ENCODE data around the gene PEX11B.

Gene PEX11B

DNA sequence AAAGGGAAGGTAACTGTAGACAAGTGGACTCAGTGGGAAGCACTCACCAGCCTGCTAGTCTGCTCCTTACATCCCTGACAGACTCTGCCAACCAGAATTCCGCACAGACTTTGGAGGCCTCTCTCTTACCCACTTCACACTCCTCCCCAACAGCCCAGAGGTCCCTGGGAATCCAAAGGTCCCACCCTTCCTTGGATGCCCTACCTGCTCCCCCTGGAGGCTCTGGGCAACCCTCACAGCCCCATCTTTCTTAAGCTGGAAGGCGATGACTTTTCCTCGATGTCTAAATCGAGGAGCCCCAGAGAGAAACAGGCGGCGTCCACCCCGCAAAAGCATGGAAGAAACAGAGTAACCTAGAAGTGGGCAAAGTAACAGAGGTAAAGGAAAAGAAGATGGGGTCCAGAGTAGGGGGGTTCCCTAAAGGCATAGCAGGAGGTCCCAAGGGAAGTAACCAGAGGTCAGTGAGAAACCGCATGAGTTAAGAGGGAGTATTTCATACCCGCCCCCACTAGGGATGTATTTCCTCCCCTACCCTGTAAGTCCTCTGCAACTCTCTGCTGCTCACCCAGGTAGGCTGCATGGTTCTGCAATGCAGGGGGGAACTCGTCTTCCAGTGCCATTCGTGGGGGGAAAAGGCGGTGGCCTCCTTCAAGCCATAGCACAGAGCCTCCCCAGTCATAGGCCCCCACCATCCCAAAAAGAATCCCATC lies 17.1 kb downstream of the PEX11B start:
- DNase-seq, result no peak

DNA sequence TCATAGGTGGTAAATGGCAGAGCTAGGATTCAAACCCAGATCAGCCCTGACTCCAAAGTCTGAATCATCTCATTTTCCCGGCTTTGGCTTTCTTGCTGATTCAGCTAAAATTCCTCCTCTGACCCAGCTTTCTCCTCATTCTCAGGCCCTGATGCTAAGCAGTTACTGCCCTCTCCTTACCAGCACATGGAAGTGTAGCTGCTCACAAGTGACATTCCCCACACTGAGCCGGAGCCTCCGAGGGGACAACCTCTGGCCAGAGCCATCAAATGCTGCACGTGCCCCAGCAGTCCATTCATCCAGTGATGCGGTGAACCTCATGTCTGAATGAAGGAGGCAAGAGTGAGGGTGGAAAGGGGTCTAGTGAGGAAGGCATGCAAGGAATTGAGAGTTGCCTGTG lies 19.8 kb downstream of the PEX11B start:
- no peak for DNase-seq

DNA sequence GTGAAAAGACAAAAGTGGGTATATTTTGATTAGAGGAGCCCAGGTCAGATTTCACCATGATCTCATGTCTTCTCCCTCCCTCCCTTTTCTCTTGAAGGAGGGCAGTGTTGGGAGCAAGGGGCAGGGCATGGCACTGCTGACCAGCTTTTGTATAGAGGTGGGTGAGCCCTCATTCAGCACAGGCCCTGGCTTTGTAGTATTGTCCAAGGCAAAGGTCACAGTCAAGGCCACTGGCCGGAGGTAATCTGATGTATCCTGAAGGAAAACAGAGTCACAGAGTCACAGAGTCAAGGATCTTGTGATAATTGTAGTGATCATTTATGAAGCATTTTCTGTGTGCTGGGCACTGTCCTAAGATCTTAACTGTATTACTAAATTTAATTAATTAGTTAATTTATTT lies 20.5 kb downstream of the PEX11B start:
- DNase-seq, result no peak

DNA sequence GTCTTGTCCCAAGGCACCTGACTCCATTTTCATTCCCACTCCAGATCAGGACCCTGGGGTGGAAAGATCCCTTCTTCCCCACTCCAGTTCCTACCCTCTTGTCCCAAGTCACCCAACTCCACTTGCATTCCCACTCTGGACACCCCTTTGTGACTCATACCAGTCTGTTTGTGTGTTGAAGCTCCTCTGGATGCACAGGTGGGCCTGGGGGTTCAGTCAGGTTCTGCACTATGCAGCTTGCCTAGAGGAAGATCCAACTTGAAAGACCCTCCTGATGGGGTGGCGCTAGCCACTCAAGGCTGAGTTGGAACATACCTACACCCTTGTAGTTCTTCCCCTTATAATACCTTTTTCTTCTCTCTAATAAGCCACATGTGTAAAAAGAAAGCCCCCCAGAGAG lies 23.0 kb downstream of the PEX11B start:
- DNase-seq, result no peak

DNA sequence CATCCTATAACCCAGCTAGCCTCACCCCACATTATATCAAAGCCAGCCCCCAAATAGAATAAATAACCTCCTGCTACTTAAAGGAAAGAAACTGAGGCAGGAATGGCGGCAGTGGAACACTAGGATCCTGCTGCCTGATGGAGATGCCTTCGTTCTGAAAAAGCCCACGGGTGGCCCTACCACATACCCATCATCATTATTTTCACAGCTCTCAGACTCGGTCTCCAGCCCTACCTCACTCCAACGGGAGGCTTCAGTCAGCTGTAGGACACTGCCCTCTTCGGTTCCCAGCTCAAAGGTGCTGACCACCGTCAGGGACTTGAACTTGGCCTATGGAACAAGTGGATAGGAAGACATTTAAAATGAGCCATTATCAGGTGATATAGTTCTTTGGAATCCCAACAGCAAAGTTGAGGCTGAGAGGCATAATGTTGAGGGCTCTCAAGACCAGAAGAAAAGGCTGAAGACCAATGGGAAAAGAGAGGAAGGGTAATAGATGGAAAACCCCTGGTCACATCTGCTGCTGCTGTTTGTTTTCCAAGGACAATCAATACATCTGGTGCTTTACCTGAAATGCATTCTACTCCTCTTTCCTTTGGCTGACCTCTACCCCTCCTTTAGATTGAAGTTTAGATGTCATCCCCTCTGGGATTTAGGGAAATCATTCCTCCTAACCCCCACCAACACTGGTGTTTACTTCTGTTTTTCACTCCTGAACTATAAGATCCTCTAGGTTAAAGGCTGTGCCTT lies 25.0 kb downstream of the PEX11B start:
- DNase-seq, result no peak

DNA sequence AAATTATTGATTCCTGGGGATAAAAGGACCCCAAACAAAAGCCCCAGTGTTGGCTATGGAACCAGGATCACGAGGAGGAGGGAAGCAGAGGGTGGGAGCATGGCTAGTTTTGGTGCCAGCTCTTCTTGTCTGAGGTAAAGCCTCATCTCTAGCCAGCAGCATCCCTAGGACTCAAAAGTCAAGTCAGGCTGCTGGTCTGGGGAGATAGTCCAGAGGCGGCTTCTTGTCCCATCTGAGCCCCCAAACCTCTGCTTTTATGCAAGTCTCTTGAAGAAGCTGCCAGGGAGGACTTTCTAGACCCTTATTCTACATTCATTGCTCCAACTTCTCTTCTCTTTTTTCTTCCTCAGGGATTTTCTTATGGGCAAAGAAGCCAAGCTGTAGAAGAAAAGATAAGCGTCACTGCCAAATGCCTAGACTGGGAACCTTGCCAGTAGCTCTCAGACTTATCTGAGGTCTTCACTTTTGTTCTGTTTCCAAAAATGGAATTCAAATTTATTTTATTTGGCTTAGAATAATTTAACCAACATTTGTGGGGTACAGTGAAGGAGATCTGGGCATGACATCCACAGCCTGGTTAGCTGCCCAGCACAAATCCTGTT lies 25.9 kb downstream of the PEX11B start:
- no peak for DNase-seq

DNA sequence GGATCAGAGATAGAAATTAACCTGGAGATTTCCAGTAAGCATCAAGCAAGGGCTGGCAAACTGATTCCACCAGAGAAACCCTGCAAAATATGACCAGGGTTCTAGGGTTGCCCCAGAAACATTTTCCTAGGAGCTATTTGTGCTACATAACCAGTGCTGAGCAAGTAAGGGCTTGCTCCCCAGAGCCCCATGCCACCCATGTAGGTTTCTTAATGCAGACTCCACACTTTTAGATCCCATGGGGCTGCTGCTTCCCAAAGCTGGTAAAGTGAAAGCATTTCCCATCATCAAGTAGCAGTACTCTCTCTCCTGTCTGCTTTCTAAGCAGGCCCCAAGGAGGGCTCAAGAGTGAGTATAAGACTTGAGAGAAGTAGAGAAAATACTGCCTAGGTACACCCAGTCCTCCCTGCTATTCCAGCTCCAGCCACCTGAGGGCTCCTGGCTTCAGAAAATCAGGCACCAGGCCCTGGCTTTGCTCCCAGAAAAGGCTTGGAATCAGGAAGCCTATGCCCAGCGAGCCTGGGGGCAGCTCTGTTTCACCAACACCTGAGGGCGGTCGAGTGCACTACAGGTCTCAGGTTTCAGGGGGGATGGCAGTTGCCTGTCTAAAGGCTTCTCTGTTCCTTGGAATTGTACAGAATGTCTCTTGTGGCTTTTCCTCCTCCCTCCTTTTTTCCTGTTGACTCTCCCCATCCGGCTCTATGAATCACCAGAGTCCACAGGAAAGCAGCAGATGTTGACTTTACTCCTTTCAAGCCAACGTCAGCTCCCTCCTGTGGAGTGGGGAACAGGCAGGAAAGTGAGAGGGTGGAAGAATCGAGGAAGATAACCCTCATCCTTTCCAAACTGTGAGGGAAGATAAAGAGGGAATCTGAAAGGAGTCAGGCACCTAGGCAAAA lies 26.7 kb downstream of the PEX11B start:
- peak; percentile 46 for DNase-seq

DNA sequence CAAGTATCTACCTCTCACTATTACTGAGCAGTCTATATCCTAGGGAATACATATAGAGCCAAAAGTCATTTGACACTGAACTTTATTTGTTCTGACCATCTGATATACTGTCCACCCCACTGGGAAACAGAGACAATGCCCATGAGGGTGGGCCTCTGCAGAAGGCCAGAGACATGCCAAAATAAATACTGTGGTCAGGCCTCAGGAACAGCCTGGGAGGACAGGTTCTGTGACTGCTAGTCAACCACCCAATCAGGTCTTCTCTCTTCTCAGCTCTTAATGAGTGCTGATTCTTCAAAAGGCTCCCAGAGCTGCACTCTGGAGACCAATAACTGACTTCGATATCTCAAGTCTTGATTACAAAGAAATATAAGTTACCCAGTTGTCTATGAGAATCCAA lies 27.4 kb downstream of the PEX11B start:
- no peak for DNase-seq

DNA sequence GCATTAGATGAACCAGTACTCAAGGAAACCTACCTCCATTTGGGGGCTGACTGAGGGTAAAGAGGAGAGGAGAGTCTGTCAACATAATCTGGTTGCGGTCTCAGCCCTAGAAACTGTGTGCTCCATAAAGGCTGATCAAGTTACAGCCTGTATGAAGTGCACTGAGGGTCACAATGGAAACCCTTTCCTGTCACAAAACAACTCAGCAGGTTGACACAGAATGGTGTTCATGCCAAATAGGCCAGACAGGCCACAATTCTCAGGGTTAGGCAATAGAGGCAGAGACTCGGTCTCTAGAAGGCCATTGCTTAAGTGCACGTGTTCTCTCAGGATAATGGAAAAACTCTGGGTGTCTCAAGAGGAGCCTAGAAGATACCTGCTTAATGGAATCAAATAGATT lies 28.8 kb downstream of the PEX11B start:
- no peak for DNase-seq

DNA sequence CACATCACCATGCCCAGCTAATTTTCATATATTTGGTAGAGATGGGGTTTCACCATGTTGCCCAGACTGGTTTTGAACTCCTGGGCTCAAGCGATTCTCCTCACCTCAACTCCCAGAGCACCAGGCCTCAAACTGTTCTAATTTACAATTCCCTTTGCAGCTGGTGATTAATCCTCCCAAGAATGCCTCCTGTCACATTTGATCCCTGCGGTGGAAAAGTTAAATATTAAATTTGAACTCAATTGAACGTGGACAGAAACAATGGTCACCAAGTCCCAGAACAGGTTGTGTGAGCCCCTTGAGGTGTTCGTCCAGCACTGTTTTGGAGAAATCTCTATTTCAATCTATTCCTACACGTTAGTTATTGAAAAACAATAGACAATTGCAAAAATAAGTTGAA lies 30.9 kb downstream of the PEX11B start:
- DNase-seq, result no peak

DNA sequence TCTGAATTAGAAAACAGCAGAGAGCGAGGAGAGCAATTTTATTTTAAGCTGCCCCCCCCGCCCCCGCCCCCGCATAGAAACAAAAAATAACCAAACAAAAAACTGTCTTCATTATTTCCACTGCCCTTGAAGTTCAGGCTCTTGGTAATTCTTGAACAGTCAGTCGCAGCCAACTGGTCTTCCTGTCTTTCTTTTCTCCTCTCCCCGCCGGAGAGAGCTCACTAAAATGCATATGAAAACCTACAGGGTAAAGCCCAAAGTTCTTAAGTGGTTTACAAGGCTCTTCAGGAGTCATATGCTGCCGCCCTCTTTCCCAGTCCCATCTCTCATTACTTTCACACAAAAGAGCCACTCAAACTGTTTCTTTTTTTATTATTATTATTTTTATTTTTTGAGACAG lies 31.7 kb downstream of the PEX11B start:
- DNase-seq, result no peak

DNA sequence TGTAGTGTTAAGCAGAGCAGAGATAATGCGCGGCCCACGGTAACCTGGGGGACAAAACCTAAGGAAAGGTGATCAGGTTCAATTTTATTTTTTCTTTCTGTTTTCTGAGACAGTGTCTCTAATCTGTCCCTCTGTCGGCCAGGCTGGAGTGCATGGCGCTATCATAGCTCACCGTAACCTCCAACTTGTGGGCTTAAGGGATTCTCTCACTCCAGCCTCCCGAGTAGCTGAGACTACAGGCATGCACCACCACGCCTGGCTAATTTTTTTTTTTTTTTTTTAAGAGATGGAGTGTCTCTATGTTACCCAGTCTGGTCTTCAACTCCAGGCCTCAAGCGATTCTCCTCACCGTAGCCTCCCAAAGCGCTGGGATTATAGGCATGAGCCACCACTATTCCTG lies 32.1 kb downstream of the PEX11B start:
- no peak for DNase-seq

DNA sequence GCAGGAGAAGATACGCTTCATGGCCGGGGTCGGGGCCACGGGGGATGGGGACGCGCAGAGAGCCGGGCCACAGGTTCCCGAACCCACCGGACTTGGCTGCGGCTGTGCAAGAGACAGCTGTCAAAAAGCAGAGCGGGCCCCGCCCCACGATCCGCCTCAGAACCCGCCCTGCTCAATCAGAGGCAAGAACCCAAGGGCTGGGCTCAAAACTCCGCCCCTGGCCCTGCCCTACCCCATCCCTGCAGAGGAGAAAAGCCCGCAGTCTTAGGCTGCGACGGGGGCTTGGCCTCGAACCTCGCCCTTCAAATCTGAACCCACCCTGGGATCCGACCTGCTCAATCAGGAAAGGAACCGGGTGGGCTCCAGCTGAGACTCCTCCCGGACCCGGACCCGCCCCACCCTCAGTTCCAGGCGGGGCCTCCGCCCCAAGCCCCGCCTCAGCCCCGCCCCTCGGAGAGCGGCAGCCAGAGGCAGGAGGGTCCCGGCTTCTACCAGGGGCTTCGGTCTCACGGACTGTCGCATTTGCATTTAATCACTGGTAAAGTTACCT lies 32.7 kb downstream of the PEX11B start, which contains the start of gene ANKRD35:
ANKRD35 (minus strand) TSS at position 129 of the 550 bp plus-strand sequence; CDS start at position 21, 108 bp downstream.
- peak; percentile 85 for DNase-seq

DNA sequence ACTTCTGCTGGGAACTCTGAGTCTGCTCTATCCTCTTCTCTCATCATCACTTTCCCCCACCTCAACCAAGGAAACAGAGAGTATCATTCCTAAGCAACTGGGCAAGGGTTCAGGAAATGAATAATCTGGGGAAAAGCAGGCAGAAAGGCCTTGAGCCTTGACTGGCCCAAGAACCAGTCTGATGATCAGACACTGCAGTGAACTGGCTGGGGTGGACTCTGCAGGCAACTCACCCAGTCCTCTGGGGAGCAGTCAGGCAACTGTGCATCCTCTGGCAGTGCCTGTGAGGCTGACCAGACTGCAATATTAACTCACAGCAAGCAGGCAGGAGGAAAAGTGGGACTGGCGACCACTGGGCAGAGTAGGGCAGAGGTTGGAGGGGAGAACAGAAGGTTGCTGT lies 33.8 kb downstream of the PEX11B start:
- no peak for DNase-seq

DNA sequence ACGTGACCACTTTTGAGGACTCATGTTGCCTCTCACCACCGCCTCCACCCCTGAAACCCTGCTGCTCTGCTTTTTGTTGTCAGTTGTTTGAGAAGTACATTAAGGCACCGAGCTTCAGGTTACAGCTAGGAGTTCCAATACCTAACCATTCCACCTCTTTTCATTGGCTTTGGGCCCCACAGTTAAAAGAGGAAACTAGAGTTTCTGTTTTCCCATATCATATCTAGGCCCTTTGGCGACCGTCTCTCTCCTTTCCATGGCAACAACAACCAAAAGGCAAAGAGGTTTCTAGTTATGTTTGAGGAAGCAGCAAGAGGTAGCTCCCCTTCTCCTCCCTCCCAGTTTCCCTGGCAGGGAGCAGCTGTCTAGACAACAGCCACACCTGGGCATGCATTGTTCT lies 38.7 kb downstream of the PEX11B start:
- no peak for DNase-seq

DNA sequence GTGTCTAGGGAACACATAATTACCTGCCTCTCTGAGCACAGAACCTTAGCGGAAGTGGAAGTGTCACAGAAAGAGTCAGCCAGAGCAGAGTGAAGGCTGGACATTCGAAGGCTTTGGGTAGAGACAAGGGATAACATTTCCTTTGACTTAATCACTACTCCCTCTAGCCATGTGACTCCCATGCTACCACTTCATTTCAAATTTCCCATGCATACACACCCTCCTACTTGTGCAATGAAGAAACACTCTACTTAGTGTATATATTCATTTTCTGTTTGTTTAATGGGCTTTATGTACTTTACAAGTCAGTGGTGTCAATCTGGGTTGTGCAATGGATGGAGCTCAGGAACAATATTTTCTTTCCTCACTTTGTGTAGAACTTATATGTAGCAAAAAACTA lies 39.8 kb downstream of the PEX11B start:
- DNase-seq, result no peak

DNA sequence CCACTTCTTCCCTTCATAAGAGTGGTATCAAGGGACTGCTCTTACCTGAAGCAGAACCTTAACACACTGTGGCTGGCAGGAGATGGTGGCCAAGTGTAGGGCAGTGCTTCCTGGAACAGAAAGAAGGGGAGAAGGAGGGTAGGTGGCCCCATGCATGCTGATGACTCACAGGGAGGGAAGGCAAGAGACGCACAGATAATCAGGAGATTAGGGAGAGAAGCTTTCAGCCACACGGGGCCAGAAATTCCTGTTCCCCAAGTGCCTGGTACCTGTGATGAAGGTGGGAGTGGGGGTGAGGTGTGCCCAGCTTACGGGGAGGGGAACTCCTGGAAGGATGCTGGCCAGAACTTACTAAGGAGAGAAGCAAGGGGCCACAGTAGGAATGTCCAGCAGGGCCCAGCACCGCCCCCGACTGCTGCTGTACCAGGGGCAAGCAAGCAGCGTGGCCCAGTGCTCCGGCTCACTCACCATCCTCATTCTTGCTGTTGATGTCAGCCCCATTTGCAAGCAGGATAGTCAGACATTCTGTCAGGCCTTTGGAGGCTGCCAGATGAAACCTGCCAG lies 40.5 kb downstream of the PEX11B start:
- no peak for DNase-seq

DNA sequence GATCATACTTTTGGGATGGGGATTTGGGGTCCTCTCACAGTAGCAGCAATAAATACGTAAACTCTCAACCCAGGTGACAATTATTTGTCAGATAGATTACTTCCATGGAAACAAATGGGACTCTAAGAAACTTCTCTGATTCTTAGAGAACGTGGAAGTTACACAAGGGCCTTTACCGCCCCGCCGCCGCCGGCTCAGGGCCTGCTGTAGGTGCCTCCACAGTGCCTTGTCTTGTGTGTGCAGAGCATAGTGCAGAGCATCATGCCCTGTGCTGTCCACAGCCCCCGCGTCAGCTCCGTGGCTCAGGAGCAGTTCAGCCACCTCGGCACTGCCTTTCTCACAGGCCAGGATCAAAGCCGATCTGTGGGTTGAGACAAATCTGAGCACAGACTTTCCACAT lies 43.9 kb downstream of the PEX11B start:
- no peak for DNase-seq

DNA sequence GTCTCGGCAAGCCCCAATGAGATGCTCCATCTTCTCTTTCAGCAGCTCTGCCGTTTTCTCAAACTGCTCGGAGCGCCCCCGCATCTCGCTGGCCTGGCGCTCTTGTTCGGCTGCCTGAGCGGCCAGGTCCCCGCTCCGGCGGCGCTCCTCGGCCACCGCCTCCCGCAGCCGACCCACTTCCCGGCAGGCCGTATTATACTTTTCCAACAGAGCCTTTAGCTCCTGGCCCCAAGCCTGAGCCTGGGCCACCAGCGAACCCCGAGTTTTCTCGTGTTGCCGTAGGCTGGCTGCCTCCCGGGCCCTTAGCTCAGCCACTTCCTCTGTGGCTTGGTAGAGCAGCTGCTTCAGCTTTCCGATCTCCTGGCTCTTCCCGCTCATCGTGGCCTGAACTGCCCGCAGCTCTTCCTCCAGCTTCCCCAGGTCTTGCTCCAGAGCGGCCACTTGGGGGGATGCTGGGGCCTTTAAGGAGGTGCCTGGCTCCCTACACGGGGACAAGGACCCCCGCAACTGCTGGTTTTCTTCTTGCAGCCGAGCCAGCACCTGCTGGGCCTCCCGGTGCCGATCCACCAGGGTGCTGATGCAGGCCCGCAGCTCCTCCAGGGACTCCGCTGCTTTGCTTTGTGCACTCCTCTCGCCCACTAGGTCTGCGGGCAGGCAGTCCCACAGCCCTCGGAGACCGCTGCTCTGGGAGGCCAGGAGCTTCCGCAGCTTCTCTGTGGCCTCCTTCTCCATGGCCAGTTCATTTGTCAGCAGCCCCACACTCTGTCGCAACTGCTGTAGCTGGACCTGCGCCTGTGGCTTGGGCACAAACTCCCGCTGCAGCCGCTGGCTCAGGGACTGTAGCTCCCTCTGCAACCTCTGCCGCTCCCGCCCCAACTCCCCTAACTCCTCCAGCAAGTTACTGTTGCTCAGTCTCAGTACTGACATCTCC lies 46.3 kb downstream of the PEX11B start:
- peak; percentile 15 for DNase-seq

DNA sequence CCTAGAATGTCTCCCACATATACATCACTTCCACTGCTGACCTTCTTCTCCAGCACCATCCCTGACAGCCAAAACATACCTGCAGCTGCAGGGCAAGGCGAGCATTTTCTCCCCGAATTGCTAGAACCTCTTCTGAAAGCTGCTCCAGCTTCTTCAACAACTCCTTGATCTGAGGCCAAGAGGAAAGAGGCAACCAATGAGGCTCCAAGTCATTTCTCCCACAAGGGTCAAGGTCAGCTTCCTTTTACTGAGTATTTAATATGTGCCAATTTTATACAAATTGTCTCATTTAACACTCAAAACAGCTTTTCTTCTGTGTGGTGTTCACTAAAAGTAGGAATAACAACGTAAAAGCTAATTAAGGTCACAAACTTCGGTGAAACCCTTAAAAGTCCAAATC lies 50.3 kb downstream of the PEX11B start:
- DNase-seq, result no peak

DNA sequence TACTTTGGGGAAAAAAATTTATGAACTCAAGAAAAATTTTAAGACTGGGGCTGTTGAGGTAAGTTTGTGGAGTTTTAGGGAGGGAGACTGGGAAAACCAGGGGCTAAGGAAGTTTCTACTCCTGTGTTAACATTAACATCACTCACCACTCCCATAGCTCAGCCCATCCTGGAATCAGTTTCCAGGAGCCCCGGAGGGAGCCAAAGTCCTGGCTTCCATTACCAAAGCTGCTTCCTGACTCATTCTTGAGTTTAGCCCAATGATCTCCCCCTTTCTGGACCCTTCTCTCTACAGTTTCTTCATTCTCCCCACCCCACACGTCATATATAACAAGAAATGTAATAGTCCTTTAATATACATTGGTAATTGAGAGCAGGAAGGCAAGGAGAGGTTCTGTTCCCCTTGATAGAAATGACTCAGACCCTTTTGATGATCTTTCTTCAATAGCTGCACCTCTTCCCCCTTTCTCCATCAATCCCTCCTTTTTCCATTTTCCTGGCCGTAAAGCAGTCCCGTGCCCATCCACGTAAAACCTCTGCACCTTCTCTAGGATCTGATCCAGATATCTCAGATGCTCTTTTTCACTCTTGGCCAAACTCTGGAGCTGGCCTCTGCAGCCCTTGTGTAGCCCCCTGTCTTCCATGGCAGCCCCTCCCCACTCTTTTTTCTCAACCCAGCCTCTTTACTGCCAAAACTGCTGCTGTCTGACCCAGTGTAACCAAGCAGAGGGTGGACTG lies 55.1 kb downstream of the PEX11B start:
- DNase-seq, result no peak

Data from CD4-positive, alpha-beta T cell treated with Interferon gamma for 1 hour (primary cell).